Endothelial cell of umbilical vein (primary cell): ENCODE measurements around the gene TAF15. TPM values are rescaled to one million over a fixed set of nuclear protein-coding genes. Genes with fewer than 3 reads are reported as not detected.

ENCODE experiments used
- BruUV-seq: library from RNA; stranded (reverse); fragments of 400-500 nt; replicated peaks from 2 replicates; lab custom pipeline; 2021; lab: Mats Ljungman, UMichigan
- CTCF ChIA-PET: fragments of 300-600, 350-600 bp; sonication (Branson Sonifier 250); formaldehyde crosslinking; loops from one replicate; lab custom pipeline; 2021; ENCODE audit warnings: antibody characterized with exemption, inconsistent platforms; lab: Charles Lee
- POLR2A ChIA-PET: fragments of 300-600, 350-600 bp; sonication (Branson Sonifier 250); formaldehyde crosslinking; loops from one replicate; lab custom pipeline; 2021; ENCODE audit warnings: antibody characterized with exemption, inconsistent platforms; lab: Charles Lee
- DNase-seq: peaks from one replicate; pipeline ENCODE4 v3.0.0-alpha.2; 2011; ENCODE audit warnings: low read depth, low spot score
- FAIRE-seq: peaks from 2 replicates; lab custom pipeline; 2011; peaks lifted over from hg19 to GRCh38; lab: Jason Lieb, UNC
- H2AFZ ChIP-seq: 2 replicates; pipeline ENCODE4 v1.6.0; 2012; ENCODE audit warnings: low read depth, low read length, control low read depth, inconsistent platforms
- H3K27ac ChIP-seq: 2 replicates; pipeline ENCODE4 v1.5.1; 2011; ENCODE audit warnings: low read depth, mild to moderate bottlenecking, control low read depth, low read length, moderate library complexity; ENCODE audit not compliant: insufficient read depth
- H3K27me3 ChIP-seq, 2 experiments: 2 replicates each; pipeline versions ENCODE4 v1.6.0 to v1.6.1; 2011; ENCODE audit warnings: low read length in 2 of 2, mixed read lengths in 1 of 2; ENCODE audit not compliant: control insufficient read depth in 2 of 2, insufficient read depth in 2 of 2
- H3K36me3 ChIP-seq, 2 experiments: 2 replicates in 1 of 2; 3 replicates in 1 of 2; pipeline ENCODE4 v1.5.1; 2011; ENCODE audit warnings: low read length in 2 of 2, mild to moderate bottlenecking in 1 of 2, moderate library complexity in 1 of 2; ENCODE audit not compliant: control insufficient read depth in 2 of 2, insufficient read depth in 2 of 2; ENCODE audit errors: extremely low read depth in 1 of 2
- H3K4me1 ChIP-seq: 3 replicates; pipeline ENCODE4 v1.5.1; 2011; ENCODE audit warnings: mild to moderate bottlenecking, low read length; ENCODE audit not compliant: control insufficient read depth, insufficient read depth; ENCODE audit errors: extremely low read depth
- H3K4me2 ChIP-seq: 2 replicates; pipeline ENCODE4 v1.6.1; 2011; ENCODE audit warnings: low read length, control low read depth, mixed read lengths; ENCODE audit not compliant: insufficient read depth
- H3K4me3 ChIP-seq, 3 experiments: fragments of 200-600 bp in 1 of 3; sonication (generic), shearing (Covaris generic) in 1 of 3; replicated peaks in 1 of 3; 2 replicates each; pipeline ENCODE4 v1.5.1; 2011 to 2016; ENCODE audit warnings: control low read depth in 3 of 3, low read length in 3 of 3, mild to moderate bottlenecking in 2 of 3, inconsistent platforms in 1 of 3, low read depth in 1 of 3, moderate library complexity in 1 of 3; ENCODE audit not compliant: insufficient read depth in 1 of 3
- H3K79me2 ChIP-seq: 2 replicates; pipeline ENCODE4 v1.6.0; 2012; ENCODE audit warnings: low read length, inconsistent platforms; ENCODE audit not compliant: control insufficient read depth, insufficient read depth
- H3K9ac ChIP-seq: replicated peaks from 2 replicates; pipeline ENCODE3; 2011; ENCODE audit warnings: low read length, control low read depth; ENCODE audit not compliant: insufficient read depth; ENCODE audit errors: extremely low read depth
- H3K9me1 ChIP-seq: replicated peaks from 3 replicates; pipeline ENCODE4 v1.6.0; 2011; ENCODE audit warnings: mild to moderate bottlenecking, low read length; ENCODE audit not compliant: control insufficient read depth, insufficient read depth; ENCODE audit errors: extremely low read depth
- H3K9me3 ChIP-seq: replicated peaks from 2 replicates; pipeline ENCODE4 v1.5.1; 2012; ENCODE audit warnings: low read length, inconsistent platforms; ENCODE audit not compliant: control insufficient read depth, insufficient read depth
- H4K20me1 ChIP-seq: replicated peaks from 2 replicates; pipeline ENCODE3; 2011; ENCODE audit warnings: mild to moderate bottlenecking, low read length; ENCODE audit not compliant: control insufficient read depth, insufficient read depth; ENCODE audit errors: extremely low read depth
- CTCF ChIP-seq, 2 donors: IDR thresholded peaks; 1 replicate in 1 of 2; 2 replicates in 1 of 2; pipeline ENCODE4 v1.5.1; 2011; ENCODE audit warnings: low read length in 2 of 2, mild to moderate bottlenecking in 2 of 2, moderate library complexity in 2 of 2, control low read depth in 1 of 2, inconsistent platforms in 1 of 2, low read depth in 1 of 2; ENCODE audit not compliant: insufficient read depth in 1 of 2; ENCODE audit errors: extremely low read depth in 1 of 2
- EZH2 ChIP-seq: IDR thresholded peaks from 2 replicates; pipeline ENCODE4 v1.6.1; 2012; ENCODE audit warnings: borderline replicate concordance, low read depth, mild to moderate bottlenecking, moderate library complexity, low read length, inconsistent platforms; ENCODE audit not compliant: severe bottlenecking
- FOS ChIP-seq: IDR thresholded peaks from 2 replicates; pipeline ENCODE4 v1.6.1; 2011; ENCODE audit warnings: mild to moderate bottlenecking, low read length, moderate library complexity, borderline replicate concordance; ENCODE audit not compliant: insufficient read depth
- GATA2 ChIP-seq: IDR thresholded peaks from 2 replicates; pipeline ENCODE4 v1.7.0; 2011; ENCODE audit warnings: low read depth, mild to moderate bottlenecking, moderate library complexity, mixed read lengths, low read length; ENCODE audit not compliant: insufficient read length, insufficient read depth
- MAX ChIP-seq: IDR thresholded peaks from 2 replicates; pipeline ENCODE4 v1.6.1; 2011; ENCODE audit not compliant: insufficient read depth, insufficient read length
- MYC ChIP-seq: IDR thresholded peaks from one replicate; pipeline ENCODE4 v1.6.1; 2011; ENCODE audit warnings: mild to moderate bottlenecking, low read depth, low read length
- POLR2A ChIP-seq: IDR thresholded peaks from 2 replicates; pipeline ENCODE4 v1.6.1; 2012; ENCODE audit warnings: low read depth, mild to moderate bottlenecking, control low read depth, low read length
- POLR2AphosphoS5 ChIP-seq: IDR thresholded peaks from 2 replicates; pipeline ENCODE4 v1.6.1; 2012; ENCODE audit warnings: low read depth, mild to moderate bottlenecking, control low read depth, low read length, moderate library complexity; ENCODE audit not compliant: insufficient read depth
- dilution Hi-C: fragments of 300-500 bp; cut with MboI; formaldehyde crosslinking; loops from one replicate; pipeline ENCODE4 v1.15.0; 2019; ENCODE audit warnings: low sequenced_read_pairs; ENCODE audit not compliant: extremely low pct_ligation_motif_present
- intact Hi-C: fragments of 100-400 bp; cut with micrococcal nuclease; formaldehyde crosslinking; loops from one replicate; pipeline ENCODE4 v1.10.0; 2022
- polyA plus RNA-seq, 4 experiments: library from polyadenylated mRNA; depleted of rRNA in 3 of 4; stranded (reverse) in 3 of 4; unstranded in 1 of 4; fragments of >200 nt; gene quantifications; 2 replicates each; pipeline versions ENCODE4 v1.2.1 to v1.2.3, GENCODE V29; 2011 to 2012; ENCODE audit warnings: missing spikeins in 1 of 4
- total RNA-seq: library from RNA; stranded (reverse); gene quantifications from 2 replicates; pipeline ENCODE4 v1.2.3, GENCODE V29; 2021

TAF15 gene
- total and polyA plus RNA-seq, 2 donors (not counting 3 experiments of a cell fraction or from before 2014, with no cell fraction given): 59.4 to 247 TPM

GRCh38 chr17:35817196-35817595 is 7.9 kb downstream of the TAF15 start:
- Histone ChIP-seq H3K4me2 (no peak overlapping the region), H3K9me1 (no peaks in the 10 kb centered on the region), H3K36me3 (peaks cover 2 to 22% of the 10 kb centered on the region in 2 experiments), H3K4me3 (no peak overlapping the region), H3K27ac (no peak overlapping the region), H3K9ac (no peak overlapping the region), H3K4me1 (peaks cover 13% of the 10 kb centered on the region), H3K27me3 (no peaks in the 10 kb centered on the region), H4K20me1 (peaks cover 19% of the 10 kb centered on the region), H2AFZ (no peak overlapping the region), H3K9me3 (no peaks in the 10 kb centered on the region), H3K79me2 (peaks cover 86% of the 10 kb centered on the region)
- intact Hi-C loops (no loop called here), dilution Hi-C loops (no loop called here)
- DNase-seq: no peak
- POLR2A ChIA-PET: no interaction called here
- CTCF ChIA-PET: interaction anchor here (1.6 to 3.0 kb wide), 4 partner anchors 9 to 204 kb away, joined by 4 to 15 read pairs (median 5); no protein-coding TSS in a partner anchor
- FAIRE-seq: no peak
- BruUV-seq: no TSS peak
- TF ChIP-seq EZH2 (no peak), CTCF (IDR thresholded peaks at IDR 0.05; ENCODE audit: extremely low read depth in 1 of 2, insufficient read depth in 1 of 2, low read depth in 1 of 2, low read length in 2 of 2) (no peak), MAX (no peak), POLR2A (no peak), POLR2AphosphoS5 (no peak)

- H3K79me2 ChIP-seq: peaks cover 72% of the 10 kb centered on the region
- dilution Hi-C loops: no loop called here
- no TSS peak for BruUV-seq
- no peaks in the 10 kb centered on the region for H3K27me3 ChIP-seq
- FAIRE-seq (no peak), DNase-seq (no peak)
- intact Hi-C loops: no loop called here
- TF ChIP-seq EZH2: no peak
- TF ChIP-seq POLR2A: no peak
- TF ChIP-seq POLR2AphosphoS5: no peak
- TF ChIP-seq MYC: no peak
- TF ChIP-seq GATA2: no peak
- no peak for TF ChIP-seq FOS
- no peak for TF ChIP-seq CTCF (IDR thresholded peaks at IDR 0.05; ENCODE audit: extremely low read depth in 1 of 2, insufficient read depth in 1 of 2, low read depth in 1 of 2, low read length in 2 of 2)
- TF ChIP-seq MAX: no peak
- ChIA-PET CTCF (interaction anchor here (0.8 to 2.5 kb wide), 6 partner anchors 9 to 1369 kb away, joined by 3 to 17 read pairs (median 3); partner anchors contain the start of gene TAF15), POLR2A (interaction anchor here (1.7 kb wide), 1 partner anchor 10 kb away, joined by 7 read pairs; the partner anchor contains the start of gene TAF15)
- H3K9ac ChIP-seq: no peak overlapping the region
- H3K4me2 ChIP-seq: no peak overlapping the region
- H3K4me3 ChIP-seq: no peak overlapping the region
- H3K9me3 ChIP-seq: no peaks in the 10 kb centered on the region
- H3K36me3 ChIP-seq: peaks cover 8 to 36% of the 10 kb centered on the region in 2 experiments
- no peak overlapping the region for H3K27ac ChIP-seq
- peaks cover 13% of the 10 kb centered on the region for H3K4me1 ChIP-seq
- H4K20me1 ChIP-seq: peaks cover 15% of the 10 kb centered on the region
- no peak overlapping the region for H2AFZ ChIP-seq
- H3K9me1 ChIP-seq: no peaks in the 10 kb centered on the region
Observed at GRCh38 chr17:35819455-35819854, 10.2 kb downstream of the TAF15 start.
